ENCODE measurements around the gene CDH15.

DNA sequence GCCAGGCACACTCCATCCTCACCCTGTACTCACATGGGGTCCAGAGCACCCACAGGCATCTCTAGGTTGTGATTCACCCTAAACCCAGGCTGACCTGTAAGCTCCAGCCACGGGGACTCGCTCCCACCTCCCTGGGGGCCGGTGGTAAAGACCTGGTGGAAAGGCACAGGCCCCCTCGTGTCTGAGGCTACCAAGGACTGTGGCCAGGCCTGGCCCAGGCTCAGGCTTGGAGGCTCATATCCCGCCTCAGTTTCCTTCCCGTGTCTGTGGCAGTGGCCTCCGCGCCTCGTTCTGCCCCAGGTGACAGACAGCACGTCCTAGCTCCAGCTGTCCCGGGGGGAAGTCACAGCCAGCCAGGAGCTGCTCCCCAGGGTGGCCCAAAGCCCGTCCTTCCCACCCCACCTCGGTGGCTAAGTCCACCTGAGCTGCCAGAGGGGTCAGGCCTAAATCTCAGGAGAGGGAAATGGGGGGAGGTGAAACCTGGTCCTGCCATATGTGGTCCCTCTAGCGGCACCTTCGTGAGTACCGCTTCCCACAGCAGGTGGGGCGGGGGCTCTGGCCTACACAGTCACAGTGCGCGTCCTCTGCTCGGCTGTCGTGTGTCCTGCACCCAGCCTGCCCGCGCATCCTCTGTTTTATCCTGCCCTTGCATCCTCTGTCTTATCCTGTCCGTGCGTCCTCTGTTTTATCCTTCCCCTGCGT is 12.6 kb downstream of the CDH15 start:
- TF ChIP-seq BACH1 (tag; IDR thresholded peaks at IDR 0.05), result no peak
- TF ChIP-seq FOXK1 (CRISPR knock-in tag; IDR thresholded peaks at IDR 0.05; ENCODE audit: borderline replicate concordance), result no peak
- TF ChIP-seq, protein P1, sequence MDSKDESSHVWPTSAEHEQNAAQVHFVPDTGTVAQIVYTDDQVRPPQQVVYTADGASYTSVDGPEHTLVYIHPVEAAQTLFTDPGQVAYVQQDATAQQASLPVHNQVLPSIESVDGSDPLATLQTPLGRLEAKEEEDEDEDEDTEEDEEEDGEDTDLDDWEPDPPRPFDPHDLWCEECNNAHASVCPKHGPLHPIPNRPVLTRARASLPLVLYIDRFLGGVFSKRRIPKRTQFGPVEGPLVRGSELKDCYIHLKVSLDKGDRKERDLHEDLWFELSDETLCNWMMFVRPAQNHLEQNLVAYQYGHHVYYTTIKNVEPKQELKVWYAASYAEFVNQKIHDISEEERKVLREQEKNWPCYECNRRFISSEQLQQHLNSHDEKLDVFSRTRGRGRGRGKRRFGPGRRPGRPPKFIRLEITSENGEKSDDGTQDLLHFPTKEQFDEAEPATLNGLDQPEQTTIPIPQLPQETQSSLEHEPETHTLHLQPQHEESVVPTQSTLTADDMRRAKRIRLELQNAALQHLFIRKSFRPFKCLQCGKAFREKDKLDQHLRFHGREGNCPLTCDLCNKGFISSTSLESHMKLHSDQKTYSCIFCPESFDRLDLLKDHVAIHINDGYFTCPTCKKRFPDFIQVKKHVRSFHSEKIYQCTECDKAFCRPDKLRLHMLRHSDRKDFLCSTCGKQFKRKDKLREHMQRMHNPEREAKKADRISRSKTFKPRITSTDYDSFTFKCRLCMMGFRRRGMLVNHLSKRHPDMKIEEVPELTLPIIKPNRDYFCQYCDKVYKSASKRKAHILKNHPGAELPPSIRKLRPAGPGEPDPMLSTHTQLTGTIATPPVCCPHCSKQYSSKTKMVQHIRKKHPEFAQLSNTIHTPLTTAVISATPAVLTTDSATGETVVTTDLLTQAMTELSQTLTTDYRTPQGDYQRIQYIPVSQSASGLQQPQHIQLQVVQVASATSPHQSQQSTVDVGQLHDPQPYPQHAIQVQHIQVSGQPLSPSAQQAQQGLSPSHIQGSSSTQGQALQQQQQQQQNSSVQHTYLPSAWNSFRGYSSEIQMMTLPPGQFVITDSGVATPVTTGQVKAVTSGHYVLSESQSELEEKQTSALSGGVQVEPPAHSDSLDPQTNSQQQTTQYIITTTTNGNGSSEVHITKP (IDR thresholded peaks at IDR 0.05; ENCODE audit: partially characterized antibody), result no peak
- TF ChIP-seq NFYB (IDR thresholded peaks at IDR 0.05; ENCODE audit: extremely low read depth, insufficient read length), result no peak
- TF ChIP-seq ELK1 (CRISPR knock-in tag; IDR thresholded peaks at IDR 0.05), result no peak
- TF ChIP-seq, protein P2, sequence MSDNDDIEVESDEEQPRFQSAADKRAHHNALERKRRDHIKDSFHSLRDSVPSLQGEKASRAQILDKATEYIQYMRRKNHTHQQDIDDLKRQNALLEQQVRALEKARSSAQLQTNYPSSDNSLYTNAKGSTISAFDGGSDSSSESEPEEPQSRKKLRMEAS (CRISPR knock-in tag; IDR thresholded peaks at IDR 0.05), result no peak
- TF ChIP-seq, protein P3, sequence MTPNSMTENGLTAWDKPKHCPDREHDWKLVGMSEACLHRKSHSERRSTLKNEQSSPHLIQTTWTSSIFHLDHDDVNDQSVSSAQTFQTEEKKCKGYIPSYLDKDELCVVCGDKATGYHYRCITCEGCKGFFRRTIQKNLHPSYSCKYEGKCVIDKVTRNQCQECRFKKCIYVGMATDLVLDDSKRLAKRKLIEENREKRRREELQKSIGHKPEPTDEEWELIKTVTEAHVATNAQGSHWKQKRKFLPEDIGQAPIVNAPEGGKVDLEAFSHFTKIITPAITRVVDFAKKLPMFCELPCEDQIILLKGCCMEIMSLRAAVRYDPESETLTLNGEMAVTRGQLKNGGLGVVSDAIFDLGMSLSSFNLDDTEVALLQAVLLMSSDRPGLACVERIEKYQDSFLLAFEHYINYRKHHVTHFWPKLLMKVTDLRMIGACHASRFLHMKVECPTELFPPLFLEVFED (CRISPR knock-in tag; conservative IDR thresholded peaks at IDR 0.05), result no peak
- TF ChIP-seq CTCF (IDR thresholded peaks at IDR 0.05 in 2 of 3, conservative IDR thresholded peaks at IDR 0.05 in 1 of 3; ENCODE audit: insufficient read depth in 2 of 3, low read depth in 1 of 3, low read length in 3 of 3), result peak in 2 of 3 experiments; percentile 30 to 41; a peak in 2 of 6 replicates

Measured in K562 (cell line).